Measurements from ENCODE around the gene HRAS. TPM values are rescaled to one million over a fixed set of nuclear protein-coding genes. Genes with fewer than 3 reads are reported as not detected.

The HRAS gene
- total and polyA plus RNA-seq, 2 donors (not counting 3 experiments of a cell fraction or from before 2014, with no cell fraction given), result 103 to 109 TPM

GRCh38 chr11:531919-532526, 3.4 kb downstream of the HRAS start:
- Histone ChIP-seq H3K79me2 (ENCODE audit: control insufficient read depth, insufficient read depth, low read length) (peaks cover 16% of the 10 kb centered on the region), H3K4me3 (replicated peaks in 1 of 3; ENCODE audit: insufficient read depth in 1 of 3, low read depth in 1 of 3, low read length in 3 of 3) (no peak overlapping the region), H3K27ac (ENCODE audit: insufficient read depth, low read depth, low read length) (no peak overlapping the region), H3K9ac (replicated peaks; ENCODE audit: extremely low read depth, insufficient read depth, low read length) (no peak overlapping the region), H3K9me1 (replicated peaks; ENCODE audit: control insufficient read depth, extremely low read depth, insufficient read depth, low read length) (no peaks in the 10 kb centered on the region), H3K27me3 (ENCODE audit: control insufficient read depth in 2 of 2, insufficient read depth in 2 of 2, low read length in 2 of 2) (no peaks in the 10 kb centered on the region), H4K20me1 (replicated peaks; ENCODE audit: control insufficient read depth, extremely low read depth, insufficient read depth, low read length) (no peaks in the 10 kb centered on the region), H3K4me2 (ENCODE audit: insufficient read depth, low read length) (no peak overlapping the region), H3K9me3 (replicated peaks; ENCODE audit: control insufficient read depth, insufficient read depth, low read length) (no peaks in the 10 kb centered on the region), H2AFZ (ENCODE audit: low read depth, low read length) (no peak overlapping the region), H3K36me3 (ENCODE audit: control insufficient read depth in 2 of 2, extremely low read depth in 1 of 2, insufficient read depth in 2 of 2, low read length in 2 of 2) (peaks cover 4 to 18% of the 10 kb centered on the region in 2 experiments), H3K4me1 (ENCODE audit: control insufficient read depth, extremely low read depth, insufficient read depth, low read length) (peaks cover 4% of the 10 kb centered on the region)
- FAIRE-seq, result no peak
- DNase-seq (ENCODE audit: low read depth, low spot score), result no peak
- CTCF ChIA-PET, result no interaction called here
- intact Hi-C loops (cut with micrococcal nuclease) (no loop called here), dilution Hi-C loops (cut with MboI; ENCODE audit: extremely low pct_ligation_motif_present, low sequenced_read_pairs) (no loop called here)
- TSS peak; percentile 15 for BruUV-seq (replicated peaks)
- no peak for TF ChIP-seq JUN (IDR thresholded peaks at IDR 0.05; ENCODE audit: borderline replicate concordance, insufficient read depth, insufficient read length, low read depth)
- POLR2A ChIA-PET, result no interaction called here

- Histone ChIP-seq H3K4me1 (ENCODE audit: control insufficient read depth, extremely low read depth, insufficient read depth, low read length) (peaks cover 4% of the 10 kb centered on the region), H3K36me3 (ENCODE audit: control insufficient read depth in 2 of 2, extremely low read depth in 1 of 2, insufficient read depth in 2 of 2, low read length in 2 of 2) (peaks cover 4 to 18% of the 10 kb centered on the region in 2 experiments), H4K20me1 (replicated peaks; ENCODE audit: control insufficient read depth, extremely low read depth, insufficient read depth, low read length) (no peaks in the 10 kb centered on the region), H3K4me2 (ENCODE audit: insufficient read depth, low read length) (no peak overlapping the region), H3K9me3 (replicated peaks; ENCODE audit: control insufficient read depth, insufficient read depth, low read length) (no peaks in the 10 kb centered on the region), H3K4me3 (replicated peaks in 1 of 3; ENCODE audit: insufficient read depth in 1 of 3, low read depth in 1 of 3, low read length in 3 of 3) (no peak overlapping the region), H3K27ac (ENCODE audit: insufficient read depth, low read depth, low read length) (no peak overlapping the region), H2AFZ (ENCODE audit: low read depth, low read length) (no peak overlapping the region), H3K79me2 (ENCODE audit: control insufficient read depth, insufficient read depth, low read length) (peaks cover 16% of the 10 kb centered on the region), H3K27me3 (ENCODE audit: control insufficient read depth in 2 of 2, insufficient read depth in 2 of 2, low read length in 2 of 2) (no peaks in the 10 kb centered on the region), H3K9ac (replicated peaks; ENCODE audit: extremely low read depth, insufficient read depth, low read length) (no peak overlapping the region), H3K9me1 (replicated peaks; ENCODE audit: control insufficient read depth, extremely low read depth, insufficient read depth, low read length) (no peaks in the 10 kb centered on the region)
- ChIA-PET POLR2A (no interaction called here), CTCF (no interaction called here)
- TF ChIP-seq POLR2A (IDR thresholded peaks at IDR 0.05; ENCODE audit: low read depth, low read length) (peak; percentile 31), MAX (IDR thresholded peaks at IDR 0.05; ENCODE audit: insufficient read depth, insufficient read length) (no peak)
- DNase-seq (ENCODE audit: low read depth, low spot score) (no peak), FAIRE-seq (no peak)
- dilution Hi-C loops (cut with MboI; ENCODE audit: extremely low pct_ligation_motif_present, low sequenced_read_pairs) (no loop called here), intact Hi-C loops (cut with micrococcal nuclease) (no loop called here)
- no TSS peak for BruUV-seq (replicated peaks)
Measured at GRCh38 chr11:530960-531831, 4.2 kb downstream of the HRAS start.

Data from endothelial cell of umbilical vein (primary cell).